Activated T-cell treated with anti-CD3 and anti-CD28 coated beads, Interleukin-2, amount 50 U/mL, for 4 hours (primary cell): ENCODE data around the gene DMGDH. TPM values are rescaled to one million over a fixed set of nuclear protein-coding genes. Genes with fewer than 3 reads are reported as not detected.
A peak's percentile ranks its signal among the peaks of the same experiment; 100 is the strongest.

Experiments
- ATAC-seq, 2 donors: fragments of 200-7000 bp; cut with Tn5 transposase; one replicate each; pipeline ENCODE4 v1.10.0; 2021
- DNase-seq: peaks from one replicate; pipeline ENCODE4 v3.0.0-alpha.2; 2020
- H3K27me3 Mint-ChIP-seq: one replicate; pipeline ENCODE4 v1.8.0; 2021; ENCODE audit warnings: low read depth, mixed read lengths
- H3K36me3 Mint-ChIP-seq: one replicate; pipeline ENCODE4 v1.8.0; 2022; ENCODE audit warnings: mixed read lengths; ENCODE audit not compliant: insufficient read depth
- H3K4me1 Mint-ChIP-seq: one replicate; pipeline ENCODE4 v1.8.0; 2021; ENCODE audit warnings: low read depth, mixed read lengths
- H3K4me3 Mint-ChIP-seq: one replicate; pipeline ENCODE4 v1.8.0; 2021; ENCODE audit warnings: mild to moderate bottlenecking, moderate library complexity, mixed read lengths
- H3K9me3 Mint-ChIP-seq: one replicate; pipeline ENCODE4 v1.8.0; 2021; ENCODE audit warnings: mixed read lengths
- total RNA-seq, 3 donors: library from RNA; stranded (reverse); gene quantifications; one replicate each; pipeline ENCODE4 v1.2.1, GENCODE V29; 2021

The DMGDH gene
- total RNA-seq, 3 donors from 2014 or later = 0.57 TPM; not detected in 2

- ATAC-seq = no peak
- Mint-ChIP-seq H3K9me3 (peaks cover 8% of the 10 kb centered on the region), H3K4me1 (no peaks in the 10 kb centered on the region), H3K27me3 (peaks cover 23% of the 10 kb centered on the region), H3K4me3 (no peak overlapping the region), H3K36me3 (no peaks in the 10 kb centered on the region)
- DNase-seq = no peak
These were observed 57.6 kb downstream of the DMGDH start for GRCh38 chr5:79011869-79012268.

- H3K4me3 Mint-ChIP-seq = no peak overlapping the region
- ATAC-seq = no peak
- H3K27me3 Mint-ChIP-seq = peaks cover 20% of the 10 kb centered on the region
- DNase-seq = no peak
- H3K9me3 Mint-ChIP-seq = peaks cover 8% of the 10 kb centered on the region
- no peaks in the 10 kb centered on the region for H3K36me3 Mint-ChIP-seq
- no peaks in the 10 kb centered on the region for H3K4me1 Mint-ChIP-seq
These were observed 58.1 kb downstream of the DMGDH start for GRCh38 chr5:79011219-79011836.

DNA sequence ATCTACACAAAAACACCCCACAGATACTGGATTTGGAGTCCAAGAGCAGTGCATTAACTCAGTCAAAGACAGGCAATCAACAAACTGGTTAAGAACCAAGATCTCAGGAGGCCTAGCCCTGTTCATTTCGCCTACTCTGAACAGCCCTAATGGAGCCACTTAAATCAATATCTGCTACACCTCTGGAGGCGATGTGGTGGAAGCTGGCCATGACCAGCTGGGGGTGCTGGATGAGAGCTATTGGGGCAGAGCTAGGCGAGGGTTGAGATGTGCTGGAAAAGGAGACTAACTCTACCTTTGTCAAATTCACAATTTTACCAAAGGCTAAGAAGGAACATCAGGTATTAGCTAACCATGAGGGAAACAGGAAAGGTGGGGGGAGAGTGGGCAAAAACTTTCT is 61.1 kb downstream of the DMGDH start:
- H3K9me3 Mint-ChIP-seq = peaks cover 6% of the 10 kb centered on the region
- no peak overlapping the region for H3K4me3 Mint-ChIP-seq
- no peak for DNase-seq

DNA sequence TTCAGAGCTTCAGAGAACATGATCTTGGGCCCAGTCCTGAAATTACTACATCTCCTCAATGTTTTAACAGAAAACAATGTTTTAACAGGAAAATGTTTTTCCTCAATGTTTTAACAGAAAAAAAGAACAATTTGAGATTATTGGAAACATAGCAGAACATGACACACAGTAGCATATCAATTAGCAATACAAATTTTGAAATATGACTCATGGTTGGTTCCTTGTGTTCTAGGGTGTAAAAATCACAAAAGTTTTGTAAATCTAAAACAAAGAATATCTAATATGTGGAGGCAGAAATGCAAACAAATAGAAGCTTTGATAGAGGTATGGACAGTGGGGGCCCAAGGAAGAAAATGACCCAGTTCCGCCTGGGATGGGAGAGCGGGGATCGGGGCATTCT is 61.6 kb downstream of the DMGDH start:
- DNase-seq (no peak), ATAC-seq (no peak)
- Mint-ChIP-seq H3K9me3 (peaks cover 1% of the 10 kb centered on the region), H3K4me3 (no peak overlapping the region), H3K4me1 (no peaks in the 10 kb centered on the region), H3K27me3 (peaks cover 14% of the 10 kb centered on the region), H3K36me3 (no peaks in the 10 kb centered on the region)

More for the DNA sequence above, 61.1 kb downstream of the DMGDH start:
- ATAC-seq = no peak
- H3K36me3 Mint-ChIP-seq = no peaks in the 10 kb centered on the region
- no peaks in the 10 kb centered on the region for H3K4me1 Mint-ChIP-seq
- peaks cover 11% of the 10 kb centered on the region for H3K27me3 Mint-ChIP-seq

- no peak overlapping the region for H3K4me3 Mint-ChIP-seq
- DNase-seq (no peak), ATAC-seq (no peak)
- H3K27me3 Mint-ChIP-seq = peaks cover 14% of the 10 kb centered on the region
- H3K4me1 Mint-ChIP-seq = no peaks in the 10 kb centered on the region
- no peaks in the 10 kb centered on the region for H3K9me3 Mint-ChIP-seq
- H3K36me3 Mint-ChIP-seq = no peaks in the 10 kb centered on the region
These were observed 63.4 kb downstream of the DMGDH start for GRCh38 chr5:79005936-79006631.

- DNase-seq (no peak), ATAC-seq (no peak)
- Mint-ChIP-seq H3K36me3 (no peaks in the 10 kb centered on the region), H3K27me3 (peaks cover 16% of the 10 kb centered on the region), H3K4me3 (no peak overlapping the region), H3K4me1 (no peaks in the 10 kb centered on the region), H3K9me3 (no peaks in the 10 kb centered on the region)
These were observed 64.3 kb downstream of the DMGDH start for GRCh38 chr5:79005151-79005550.

- no peaks in the 10 kb centered on the region for H3K36me3 Mint-ChIP-seq
- peaks cover 22% of the 10 kb centered on the region for H3K27me3 Mint-ChIP-seq
- H3K9me3 Mint-ChIP-seq = no peaks in the 10 kb centered on the region
- DNase-seq (no peak), ATAC-seq (no peak)
- H3K4me3 Mint-ChIP-seq = no peak overlapping the region
- H3K4me1 Mint-ChIP-seq = no peaks in the 10 kb centered on the region
These were observed 67.1 kb downstream of the DMGDH start for GRCh38 chr5:79002374-79002773.

GRCh38 chr5:79001471-79001870 is 68.0 kb downstream of the DMGDH start:
- DNase-seq (no peak), ATAC-seq (no peak)
- Mint-ChIP-seq H3K27me3 (peaks cover 22% of the 10 kb centered on the region), H3K9me3 (no peaks in the 10 kb centered on the region), H3K4me1 (no peaks in the 10 kb centered on the region), H3K4me3 (no peak overlapping the region), H3K36me3 (no peaks in the 10 kb centered on the region)

GRCh38 chr5:78997090-78997489 is 72.4 kb downstream of the DMGDH start:
- no peak for ATAC-seq
- no peak for DNase-seq
- Mint-ChIP-seq H3K4me3 (no peak overlapping the region), H3K27me3 (peaks cover 8% of the 10 kb centered on the region), H3K36me3 (peaks cover 3% of the 10 kb centered on the region), H3K9me3 (peaks cover 7% of the 10 kb centered on the region), H3K4me1 (peaks cover 6% of the 10 kb centered on the region)

DNA sequence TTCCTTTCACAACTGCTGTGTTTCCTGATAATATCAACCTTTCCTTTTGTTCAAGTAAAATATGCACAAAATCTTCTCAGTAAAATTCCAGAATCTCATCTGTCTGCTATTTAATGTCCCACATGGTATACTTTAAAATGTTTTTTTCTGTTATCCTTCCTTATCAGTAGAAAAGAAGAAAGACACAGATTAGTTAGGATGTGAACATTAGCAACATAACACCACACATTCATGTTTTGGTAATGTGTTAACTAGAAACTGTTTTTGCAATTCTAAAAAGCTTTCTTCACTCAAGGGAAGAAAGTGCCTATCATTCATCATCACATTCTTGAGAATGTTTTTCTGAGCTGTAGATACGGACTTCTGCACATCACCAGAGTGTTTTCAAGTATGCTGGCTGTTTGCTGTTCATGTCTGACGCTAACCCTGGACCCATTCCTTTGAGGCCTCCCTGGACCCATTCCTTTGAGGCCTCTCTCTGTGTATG is 73.9 kb downstream of the DMGDH start:
- Mint-ChIP-seq H3K27me3 (peaks cover 6% of the 10 kb centered on the region), H3K4me1 (peaks cover 6% of the 10 kb centered on the region), H3K36me3 (peaks cover 3% of the 10 kb centered on the region), H3K4me3 (no peak overlapping the region), H3K9me3 (peaks cover 7% of the 10 kb centered on the region)
- no peak for ATAC-seq
- no peak for DNase-seq

GRCh38 chr5:78993165-78993564 is 76.3 kb downstream of the DMGDH start:
- H3K27me3 Mint-ChIP-seq = no peaks in the 10 kb centered on the region
- peaks cover 7% of the 10 kb centered on the region for H3K9me3 Mint-ChIP-seq
- H3K4me1 Mint-ChIP-seq = peaks cover 6% of the 10 kb centered on the region
- peaks cover 3% of the 10 kb centered on the region for H3K36me3 Mint-ChIP-seq
- ATAC-seq (no peak), DNase-seq (no peak)
- no peak overlapping the region for H3K4me3 Mint-ChIP-seq

- Mint-ChIP-seq H3K36me3 (peaks cover 3% of the 10 kb centered on the region), H3K4me1 (peaks cover 6% of the 10 kb centered on the region), H3K27me3 (no peaks in the 10 kb centered on the region), H3K4me3 (no peak overlapping the region), H3K9me3 (peaks cover 7% of the 10 kb centered on the region)
- ATAC-seq (no peak), DNase-seq (no peak)
These were observed 77.3 kb downstream of the DMGDH start for GRCh38 chr5:78992146-78992545.

DNA sequence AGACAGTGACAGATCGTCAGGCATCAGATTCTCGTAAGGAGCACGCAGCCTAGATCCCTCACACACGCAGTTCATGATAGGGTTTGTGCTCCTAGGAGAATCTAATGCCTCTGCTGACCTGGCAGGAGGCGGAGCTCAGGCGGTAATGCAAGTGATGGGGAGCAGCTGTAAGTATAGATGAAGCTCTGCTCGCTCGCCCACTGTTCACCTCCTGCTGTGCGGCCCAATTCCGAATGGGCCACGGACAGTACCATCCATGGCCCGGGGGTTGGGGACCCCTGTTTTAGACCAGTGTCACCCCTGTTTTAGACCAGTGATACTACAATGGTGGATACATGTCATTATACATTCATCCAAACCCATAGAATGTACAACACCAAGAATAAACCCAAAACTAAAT is 80.4 kb downstream of the DMGDH start:
- ATAC-seq = no peak

GRCh38 chr5:78985725-78986223 is 83.7 kb downstream of the DMGDH start:
- Mint-ChIP-seq H3K4me3 (peak overlapping the region; percentile 86), H3K9me3 (no peaks in the 10 kb centered on the region), H3K4me1 (peaks cover 30% of the 10 kb centered on the region), H3K27me3 (no peaks in the 10 kb centered on the region), H3K36me3 (no peaks in the 10 kb centered on the region)
- DNase-seq (peak; percentile 26), ATAC-seq (peak; percentile 64 to 73)

More for the DNA sequence above, 80.4 kb downstream of the DMGDH start:
- Mint-ChIP-seq H3K9me3 (no peaks in the 10 kb centered on the region), H3K36me3 (no peaks in the 10 kb centered on the region), H3K27me3 (no peaks in the 10 kb centered on the region), H3K4me1 (peaks cover 20% of the 10 kb centered on the region), H3K4me3 (no peak overlapping the region)
- no peak for DNase-seq
